ENCODE results near the gene MMP25. TPM values are rescaled to one million over a fixed set of nuclear protein-coding genes. Genes with fewer than 3 reads are reported as not detected.
A peak's percentile ranks its signal among the peaks of the same experiment; 100 is the strongest.

MMP25 gene
- total and polyA plus RNA-seq, 9 of the 15 experiments (the other 6 are each of a cell fraction or from before 2014, with no cell fraction given), result 0.03 to 0.04 TPM; not detected in 7

DNA sequence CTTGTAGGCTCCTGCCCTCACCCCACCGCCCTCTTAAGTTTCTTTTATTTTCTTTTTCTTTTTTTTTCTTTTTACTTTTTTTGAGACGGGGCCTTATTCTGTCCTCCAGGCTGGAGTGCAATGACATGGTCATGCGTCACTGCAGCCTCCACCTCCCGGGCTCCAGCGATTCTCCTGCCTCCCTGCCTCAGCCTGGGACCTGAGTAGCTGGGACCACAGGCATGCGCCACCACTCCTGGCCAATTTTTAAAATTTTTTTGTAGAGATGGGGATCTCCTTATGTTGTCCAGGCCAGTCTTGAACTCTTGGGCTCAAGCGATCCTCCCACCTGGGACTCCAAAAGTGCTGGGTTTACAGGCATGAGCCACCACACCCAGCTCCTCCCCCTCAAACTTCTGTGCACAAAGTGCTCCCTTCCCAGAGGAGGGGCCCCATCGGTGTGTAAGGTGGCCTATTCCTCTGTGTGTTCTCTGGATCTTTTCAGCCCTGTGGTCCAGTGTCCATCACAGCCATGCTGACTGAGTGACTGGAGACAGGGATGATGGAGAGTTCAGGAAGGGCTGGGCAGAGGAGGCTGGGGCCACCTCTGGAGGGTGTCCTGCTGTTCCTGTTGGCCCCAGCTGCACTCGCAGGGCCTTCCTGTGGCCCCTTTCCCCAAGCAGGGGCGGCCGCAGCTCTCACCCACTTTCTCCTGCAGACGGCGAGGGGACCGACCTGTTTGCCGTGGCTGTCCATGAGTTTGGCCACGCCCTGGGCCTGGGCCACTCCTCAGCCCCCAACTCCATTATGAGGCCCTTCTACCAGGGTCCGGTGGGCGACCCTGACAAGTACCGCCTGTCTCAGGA lies 10.2 kb downstream of the MMP25 start:
- ChIA-PET CTCF (ENCODE audit: low intra/inter-chr PET ratio) (no interaction called here), POLR2A (interaction anchor here (0.8 to 1.0 kb wide), 3 partner anchors 8 to 181 kb away, joined by 3 to 5 read pairs (median 4); no protein-coding TSS in a partner anchor)
- no peak overlapping the region for H3K4me2 ChIP-seq (ENCODE audit: insufficient read depth, low read length)
- peaks cover 8 to 38% of the 10 kb centered on the region in 2 experiments for H3K4me1 ChIP-seq (replicated peaks in 1 of 2; ENCODE audit: control insufficient read depth in 2 of 2, insufficient read depth in 2 of 2, low read length in 2 of 2)
- FAIRE-seq (no peak), ATAC-seq (no peak), DNase-seq (ENCODE audit: extremely low read depth in 1 of 4, low spot score in 3 of 4) (peak in 1 of 4 experiments; percentile 37)
- no peak overlapping the region for H3K27ac ChIP-seq (ENCODE audit: extremely low read depth, low read depth, low read length)
- in situ Hi-C loops (cut with MboI), result no loop called here
- no peak overlapping the region for H3K4me3 ChIP-seq
- H3K9ac ChIP-seq (ENCODE audit: insufficient read depth in 1 of 2, low read depth in 2 of 2, low read length in 2 of 2), result no peak overlapping the region
- H4K20me1 ChIP-seq (replicated peaks; ENCODE audit: control insufficient read depth, insufficient read depth, low read length), result 0 out of 2 replicates have a peak, but pooled peaks cover 3% of the 10 kb centered on the region
- no peaks in the 10 kb centered on the region for H3K36me3 ChIP-seq (ENCODE audit: control insufficient read depth, insufficient read depth, low read length)
- H3K9me1 ChIP-seq (ENCODE audit: control insufficient read depth, insufficient read depth, low read length), result peaks cover 4% of the 10 kb centered on the region
- no TSS peak for BruUV-seq (replicated peaks)
- H3K79me2 ChIP-seq (ENCODE audit: control insufficient read depth, insufficient read depth, low read length), result peaks cover 2% of the 10 kb centered on the region; the same call in 2 of the 3 replicates
- H3K9me3 ChIP-seq (replicated peaks; ENCODE audit: control insufficient read depth, insufficient read depth, low read depth, low read length), result no peaks in the 10 kb centered on the region
- intact Hi-C loops (cut with micrococcal nuclease), result loop anchor here (5.0 to 10.0 kb wide), 2 partner anchors 46 to 118 kb away; no protein-coding TSS in a partner anchor
- H3K27me3 ChIP-seq (ENCODE audit: control insufficient read depth in 2 of 2, insufficient read depth in 2 of 2, low read length in 2 of 2), result peaks cover 0 to 1% of the 10 kb centered on the region in 2 experiments; a peak in 1 of 5 replicates
- 54% methylated on average over 18 of the region's 19 CpGs for WGBS (ENCODE audit: insufficient coverage, low coverage, missing lambda C conversion rate)
- H2AFZ ChIP-seq (ENCODE audit: low read depth, low read length), result no peak overlapping the region
- TF ChIP-seq, protein P1, sequence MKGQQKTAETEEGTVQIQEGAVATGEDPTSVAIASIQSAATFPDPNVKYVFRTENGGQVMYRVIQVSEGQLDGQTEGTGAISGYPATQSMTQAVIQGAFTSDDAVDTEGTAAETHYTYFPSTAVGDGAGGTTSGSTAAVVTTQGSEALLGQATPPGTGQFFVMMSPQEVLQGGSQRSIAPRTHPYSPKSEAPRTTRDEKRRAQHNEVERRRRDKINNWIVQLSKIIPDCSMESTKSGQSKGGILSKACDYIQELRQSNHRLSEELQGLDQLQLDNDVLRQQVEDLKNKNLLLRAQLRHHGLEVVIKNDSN (CRISPR knock-in tag; IDR thresholded peaks at IDR 0.05), result 0 out of 2 replicates have a peak, but pooled peaks have one; percentile 19
- TF ChIP-seq, protein P2, sequence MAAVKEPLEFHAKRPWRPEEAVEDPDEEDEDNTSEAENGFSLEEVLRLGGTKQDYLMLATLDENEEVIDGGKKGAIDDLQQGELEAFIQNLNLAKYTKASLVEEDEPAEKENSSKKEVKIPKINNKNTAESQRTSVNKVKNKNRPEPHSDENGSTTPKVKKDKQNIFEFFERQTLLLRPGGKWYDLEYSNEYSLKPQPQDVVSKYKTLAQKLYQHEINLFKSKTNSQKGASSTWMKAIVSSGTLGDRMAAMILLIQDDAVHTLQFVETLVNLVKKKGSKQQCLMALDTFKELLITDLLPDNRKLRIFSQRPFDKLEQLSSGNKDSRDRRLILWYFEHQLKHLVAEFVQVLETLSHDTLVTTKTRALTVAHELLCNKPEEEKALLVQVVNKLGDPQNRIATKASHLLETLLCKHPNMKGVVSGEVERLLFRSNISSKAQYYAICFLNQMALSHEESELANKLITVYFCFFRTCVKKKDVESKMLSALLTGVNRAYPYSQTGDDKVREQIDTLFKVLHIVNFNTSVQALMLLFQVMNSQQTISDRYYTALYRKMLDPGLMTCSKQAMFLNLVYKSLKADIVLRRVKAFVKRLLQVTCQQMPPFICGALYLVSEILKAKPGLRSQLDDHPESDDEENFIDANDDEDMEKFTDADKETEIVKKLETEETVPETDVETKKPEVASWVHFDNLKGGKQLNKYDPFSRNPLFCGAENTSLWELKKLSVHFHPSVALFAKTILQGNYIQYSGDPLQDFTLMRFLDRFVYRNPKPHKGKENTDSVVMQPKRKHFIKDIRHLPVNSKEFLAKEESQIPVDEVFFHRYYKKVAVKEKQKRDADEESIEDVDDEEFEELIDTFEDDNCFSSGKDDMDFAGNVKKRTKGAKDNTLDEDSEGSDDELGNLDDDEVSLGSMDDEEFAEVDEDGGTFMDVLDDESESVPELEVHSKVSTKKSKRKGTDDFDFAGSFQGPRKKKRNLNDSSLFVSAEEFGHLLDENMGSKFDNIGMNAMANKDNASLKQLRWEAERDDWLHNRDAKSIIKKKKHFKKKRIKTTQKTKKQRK (IDR thresholded peaks at IDR 0.05; ENCODE audit: borderline replicate concordance, low read depth, low read length), result no peak
- TF ChIP-seq ZNF586 (CRISPR knock-in tag; conservative IDR thresholded peaks at IDR 0.05) (no peak), WHSC1 (IDR thresholded peaks at IDR 0.05; ENCODE audit: low read length) (no peak), ZNF263 (CRISPR knock-in tag; IDR thresholded peaks at IDR 0.05; ENCODE audit: borderline replicate concordance) (peak; percentile 55; the same call in 1 of the 2 replicates), TBL1XR1 (IDR thresholded peaks at IDR 0.05; ENCODE audit: low read length in 2 of 2) (no peak), ZNF707 (CRISPR knock-in tag; conservative IDR thresholded peaks at IDR 0.05) (no peak), ARID1B (IDR thresholded peaks at IDR 0.05) (no peak), SREBF1 (IDR thresholded peaks at IDR 0.05; ENCODE audit: borderline replicate concordance, low read depth, low read length) (no peak), POLR2G (IDR thresholded peaks at IDR 0.05; ENCODE audit: low read depth, low read length) (peak; percentile 27; the same call in 1 of the 2 replicates), CTBP1 (IDR thresholded peaks at IDR 0.05; ENCODE audit: borderline replicate concordance) (peak; percentile 21; the same call in 1 of the 2 replicates)
- TF ChIP-seq, protein P3, sequence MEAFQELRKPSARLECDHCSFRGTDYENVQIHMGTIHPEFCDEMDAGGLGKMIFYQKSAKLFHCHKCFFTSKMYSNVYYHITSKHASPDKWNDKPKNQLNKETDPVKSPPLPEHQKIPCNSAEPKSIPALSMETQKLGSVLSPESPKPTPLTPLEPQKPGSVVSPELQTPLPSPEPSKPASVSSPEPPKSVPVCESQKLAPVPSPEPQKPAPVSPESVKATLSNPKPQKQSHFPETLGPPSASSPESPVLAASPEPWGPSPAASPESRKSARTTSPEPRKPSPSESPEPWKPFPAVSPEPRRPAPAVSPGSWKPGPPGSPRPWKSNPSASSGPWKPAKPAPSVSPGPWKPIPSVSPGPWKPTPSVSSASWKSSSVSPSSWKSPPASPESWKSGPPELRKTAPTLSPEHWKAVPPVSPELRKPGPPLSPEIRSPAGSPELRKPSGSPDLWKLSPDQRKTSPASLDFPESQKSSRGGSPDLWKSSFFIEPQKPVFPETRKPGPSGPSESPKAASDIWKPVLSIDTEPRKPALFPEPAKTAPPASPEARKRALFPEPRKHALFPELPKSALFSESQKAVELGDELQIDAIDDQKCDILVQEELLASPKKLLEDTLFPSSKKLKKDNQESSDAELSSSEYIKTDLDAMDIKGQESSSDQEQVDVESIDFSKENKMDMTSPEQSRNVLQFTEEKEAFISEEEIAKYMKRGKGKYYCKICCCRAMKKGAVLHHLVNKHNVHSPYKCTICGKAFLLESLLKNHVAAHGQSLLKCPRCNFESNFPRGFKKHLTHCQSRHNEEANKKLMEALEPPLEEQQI (IDR thresholded peaks at IDR 0.05), result no peak
- TF ChIP-seq, protein P4, sequence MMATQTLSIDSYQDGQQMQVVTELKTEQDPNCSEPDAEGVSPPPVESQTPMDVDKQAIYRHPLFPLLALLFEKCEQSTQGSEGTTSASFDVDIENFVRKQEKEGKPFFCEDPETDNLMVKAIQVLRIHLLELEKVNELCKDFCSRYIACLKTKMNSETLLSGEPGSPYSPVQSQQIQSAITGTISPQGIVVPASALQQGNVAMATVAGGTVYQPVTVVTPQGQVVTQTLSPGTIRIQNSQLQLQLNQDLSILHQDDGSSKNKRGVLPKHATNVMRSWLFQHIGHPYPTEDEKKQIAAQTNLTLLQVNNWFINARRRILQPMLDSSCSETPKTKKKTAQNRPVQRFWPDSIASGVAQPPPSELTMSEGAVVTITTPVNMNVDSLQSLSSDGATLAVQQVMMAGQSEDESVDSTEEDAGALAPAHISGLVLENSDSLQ (IDR thresholded peaks at IDR 0.05), result peak; percentile 17; the same call in 1 of the 2 replicates

All from K562 (cell line).